A549 treated with dexamethasone at 1 μM for 4 hours (cell line): Measurements from ENCODE around the gene GPR82. TPM values are rescaled to one million over a fixed set of nuclear protein-coding genes. Genes with fewer than 3 reads are reported as not detected.

Source experiments
- total RNA-seq: library from RNA; stranded (reverse); fragments of 200-300 nt; extraction: Qiagen RNA extraction; gene quantifications from 5 replicates; pipeline ENCODE4 v1.2.3, GENCODE V29; 2022

The GPR82 gene
- total RNA-seq = not detected in 5 replicates

DNA sequence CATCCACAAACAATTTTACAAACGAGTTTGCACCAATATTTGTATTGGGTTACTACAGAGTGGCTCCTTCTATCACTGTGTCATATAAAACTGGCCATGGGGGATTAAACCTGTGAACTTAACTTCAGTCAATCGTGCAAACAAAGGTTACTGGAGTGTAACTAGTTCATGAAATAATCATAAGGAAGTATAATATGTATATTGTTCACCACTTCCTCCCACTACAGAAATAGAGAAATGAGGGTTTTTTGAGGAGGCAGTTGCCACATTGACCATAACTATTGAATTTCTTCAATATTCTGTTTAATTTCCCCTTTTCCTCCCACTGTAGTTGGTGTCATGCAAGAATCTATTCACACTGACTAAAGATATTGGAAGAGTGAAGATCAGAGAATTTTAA, at the start of gene GPR82:
Gene GPR82, plus strand, starts transcription at position 356 of the 400 bp plus-strand sequence. CDS start 2,846 bp downstream, outside the sequence.

GRCh38 chrX:41688835-41689234, 35.1 kb upstream of the GPR82 start, which contains the start of gene GPR34:
Gene GPR34 (plus strand): TSS chrX:41688973. CDS start chrX:41695634, 6,661 bp downstream.

Other genes with a start within 250 kb of the GPR82 start
- 0.06 to 0.08 TPM (median 0.06 TPM) in 3 of 5 replicates, not detected in the others for gene GPR34, start 35.2 kb upstream of the GPR82 start, total RNA-seq
- 20.4 to 24.9 TPM (median 23.4 TPM) in 5 replicates for gene CASK, start 199.4 kb downstream of the GPR82 start, total RNA-seq